Measurements from ENCODE around the gene DCAF8L1.
"Not testable (repeated sequence)": the region's sequence is repeated elsewhere in the genome, so short reads cannot be mapped to it uniquely, and the experiment has no call there.

The DCAF8L1 gene

GRCh38 chrX:27981349-27981748 lies at the start of gene DCAF8L1:
Gene DCAF8L1 (minus strand): TSS chrX:27981449. CDS start chrX:27981334, 115 bp downstream.
- no peak for DNase-seq (ENCODE audit: low read depth)

GRCh38 chrX:28022371-28022770 lies 41.1 kb upstream of the DCAF8L1 start:
- no peak for DNase-seq (ENCODE audit: low read depth)

DNA sequence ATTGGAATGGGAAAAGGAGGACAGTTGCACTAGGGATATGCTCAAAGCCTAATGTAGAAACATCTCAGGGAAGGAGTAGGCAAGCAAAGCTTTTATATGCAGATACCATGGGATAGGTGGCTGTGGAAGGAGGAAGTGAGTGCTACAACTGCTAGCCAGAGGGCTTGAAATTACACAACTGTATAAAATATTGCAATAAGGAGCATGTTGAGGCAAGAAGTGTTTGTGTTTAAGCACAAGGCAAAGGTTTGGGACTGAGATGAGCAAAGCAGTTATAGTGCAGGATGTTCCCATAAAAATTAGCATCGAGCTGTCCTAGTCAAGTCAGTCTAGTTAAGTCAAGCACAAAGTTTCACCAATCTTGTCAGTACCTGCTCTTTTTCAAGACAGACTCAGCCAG lies 35.6 kb upstream of the DCAF8L1 start:
- no peak for DNase-seq (ENCODE audit: low read depth)

DNA sequence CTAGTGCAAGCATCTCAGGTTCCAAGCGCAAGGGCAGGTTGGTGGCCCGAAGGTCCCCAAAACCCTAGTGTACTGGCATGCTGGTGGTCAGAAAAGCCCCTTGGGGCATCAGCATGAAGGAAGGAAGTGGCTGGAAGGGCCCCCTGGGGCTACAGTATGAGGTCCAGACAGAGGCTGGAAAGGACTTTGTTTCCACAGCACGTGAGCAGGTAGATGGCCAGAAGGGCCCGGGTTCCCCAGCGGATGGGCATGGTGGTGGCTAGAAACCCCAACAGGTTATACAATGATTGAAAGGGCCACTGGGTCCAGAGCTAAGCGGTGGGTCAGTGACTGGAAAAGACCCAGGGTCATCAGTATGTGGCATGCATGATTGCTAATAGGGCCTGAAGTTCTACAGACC lies 34.7 kb upstream of the DCAF8L1 start:
- no peak for DNase-seq (ENCODE audit: low read depth)

DNA sequence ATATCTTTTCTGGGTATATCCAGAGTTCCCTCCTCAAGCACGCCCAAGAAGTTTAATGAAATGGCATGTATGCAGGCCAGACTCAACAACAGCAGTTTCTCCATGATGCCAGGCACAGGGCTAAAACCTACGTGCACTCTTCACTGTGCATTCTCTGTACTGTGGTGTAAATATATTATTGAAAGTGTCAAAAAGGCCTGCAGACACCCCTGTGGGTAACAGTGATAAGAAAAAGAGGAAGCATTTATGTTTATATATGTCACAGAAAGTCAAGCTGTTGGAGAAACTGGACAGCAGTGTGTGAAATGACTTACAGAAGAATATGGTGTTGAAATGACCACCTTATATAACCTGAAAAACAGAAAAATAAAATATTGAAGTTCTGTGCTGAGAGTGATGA lies 29.6 kb upstream of the DCAF8L1 start:
- DNase-seq (ENCODE audit: low read depth), result no peak

GRCh38 chrX:27998666-27999065 lies 17.4 kb upstream of the DCAF8L1 start:
- DNase-seq (ENCODE audit: low read depth), result no peak

DNA sequence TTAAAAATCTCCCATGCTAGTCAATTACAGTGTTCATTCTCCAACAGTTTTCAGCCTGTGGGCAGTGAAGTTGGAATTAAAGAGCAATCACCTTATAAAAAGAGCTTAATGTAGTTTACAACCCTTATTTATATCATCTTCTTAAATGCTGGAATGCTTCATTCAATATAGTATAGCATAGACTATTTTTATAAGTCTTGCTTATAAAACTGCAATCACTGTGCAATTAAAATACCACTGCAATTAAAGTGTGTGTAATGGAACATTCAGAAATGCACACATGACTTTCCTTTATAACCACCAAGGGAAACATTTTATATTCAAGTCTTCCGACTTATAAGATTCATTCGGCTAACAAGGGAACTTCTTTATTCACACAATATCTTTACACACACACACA lies 16.4 kb upstream of the DCAF8L1 start:
- no peak for DNase-seq (ENCODE audit: low read depth)

DNA sequence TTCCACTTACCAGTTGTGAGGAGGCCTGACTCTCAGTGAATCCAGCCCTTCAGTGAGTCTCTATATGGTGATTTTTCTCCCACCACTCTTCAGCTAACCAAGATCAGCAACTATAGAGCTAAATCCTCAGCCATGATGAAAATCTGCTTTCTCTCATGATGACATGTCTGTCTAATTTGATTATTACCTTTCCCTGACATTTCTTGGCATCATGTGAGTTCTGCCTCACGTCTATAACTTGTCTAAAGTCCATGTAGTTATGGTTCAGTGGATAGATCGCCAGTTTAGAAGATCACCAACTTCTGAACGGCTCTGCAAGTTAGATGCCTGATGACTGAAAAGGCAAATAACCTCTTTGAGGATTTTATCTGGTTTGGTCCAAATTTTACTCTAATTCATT lies 14.9 kb upstream of the DCAF8L1 start:
- no peak for DNase-seq (ENCODE audit: low read depth)

- no peak for DNase-seq (ENCODE audit: low read depth)
Observed at GRCh38 chrX:27995611-27996010, 14.4 kb upstream of the DCAF8L1 start.

GRCh38 chrX:27987862-27988646 lies 6.8 kb upstream of the DCAF8L1 start:
- no peak for DNase-seq (ENCODE audit: low read depth)

DNA sequence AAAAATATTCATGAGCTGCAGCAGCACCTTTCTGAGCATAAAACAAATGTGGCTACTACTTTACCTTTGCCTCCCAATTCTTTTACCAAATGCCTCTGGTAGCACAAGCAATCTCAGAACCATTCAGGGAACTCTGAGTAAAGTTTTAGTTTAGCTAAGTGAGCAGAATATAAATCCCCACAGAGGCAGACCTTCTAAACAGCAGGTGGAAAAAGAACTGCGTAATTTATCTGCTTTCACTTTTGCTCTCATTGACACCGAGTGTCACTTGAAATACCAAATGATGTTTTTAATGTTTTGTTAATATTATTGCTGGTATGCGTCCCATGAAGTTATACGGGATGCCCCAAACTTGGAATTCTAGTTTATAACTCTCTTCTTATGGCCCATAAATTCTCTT lies 4.3 kb downstream of the DCAF8L1 start:
- DNase-seq (ENCODE audit: low read depth), result not testable (repeated sequence)

DNA sequence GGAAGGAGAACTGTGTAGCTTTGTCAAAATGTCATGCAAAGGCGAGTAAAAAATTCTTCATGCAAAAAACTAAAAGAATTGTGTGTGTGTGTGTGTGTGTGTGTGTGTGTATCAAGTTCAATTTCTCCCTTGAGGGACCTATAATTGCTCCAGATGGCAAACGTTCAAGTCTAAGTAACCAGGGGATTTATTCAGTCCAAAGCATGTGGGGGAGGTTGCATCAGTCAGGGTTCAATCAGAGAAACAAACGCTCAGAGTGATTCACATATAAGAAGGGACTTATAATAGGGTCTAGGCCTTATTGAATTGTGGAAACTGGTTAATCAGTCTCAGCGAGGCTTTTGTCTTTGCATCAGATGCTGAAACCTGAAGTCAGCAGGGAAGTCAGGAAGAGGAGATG lies 5.0 kb downstream of the DCAF8L1 start:
- DNase-seq (ENCODE audit: low read depth), result no peak

DNA sequence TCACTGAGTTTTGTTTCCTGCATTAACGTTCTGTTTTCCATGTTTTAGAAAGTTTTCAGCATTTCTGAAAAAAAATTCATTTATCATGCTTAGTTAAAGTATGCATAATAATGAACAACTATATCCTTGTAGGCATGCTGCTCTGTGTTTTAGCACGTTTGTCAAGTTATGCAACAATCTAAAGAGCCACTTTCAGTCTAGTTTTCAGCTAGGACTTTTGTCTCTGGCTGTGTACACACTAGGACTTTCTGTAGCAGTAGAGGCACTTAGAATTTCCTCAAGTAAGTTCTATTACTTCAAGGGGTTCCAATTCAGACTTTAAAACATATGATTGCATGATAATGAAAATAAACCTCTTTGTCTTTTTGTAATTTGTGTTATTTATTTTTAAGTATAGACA lies 12.4 kb downstream of the DCAF8L1 start:
- no peak for DNase-seq (ENCODE audit: low read depth)

GRCh38 chrX:27968352-27968751 lies 12.9 kb downstream of the DCAF8L1 start:
- DNase-seq (ENCODE audit: low read depth), result no peak

DNA sequence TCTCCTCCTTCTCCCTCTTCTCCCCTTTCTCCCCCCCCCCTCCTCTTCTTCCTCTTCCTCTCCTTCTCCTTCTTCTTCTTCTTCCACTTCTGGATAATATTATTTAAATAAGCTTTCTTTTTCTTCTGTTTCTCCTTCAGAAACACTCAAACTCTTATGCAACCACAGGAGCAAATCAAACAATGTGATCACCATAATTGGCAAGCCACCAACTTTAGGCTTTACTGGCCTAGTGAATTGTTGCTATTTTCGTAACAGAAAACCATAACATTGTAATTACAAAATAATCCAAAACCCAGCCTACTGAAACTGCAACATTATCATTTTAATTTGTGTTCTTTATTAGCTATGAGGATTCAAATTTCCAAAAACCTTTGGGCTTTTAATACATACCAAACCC lies 14.3 kb downstream of the DCAF8L1 start:
- DNase-seq (ENCODE audit: low read depth), result no peak

DNA sequence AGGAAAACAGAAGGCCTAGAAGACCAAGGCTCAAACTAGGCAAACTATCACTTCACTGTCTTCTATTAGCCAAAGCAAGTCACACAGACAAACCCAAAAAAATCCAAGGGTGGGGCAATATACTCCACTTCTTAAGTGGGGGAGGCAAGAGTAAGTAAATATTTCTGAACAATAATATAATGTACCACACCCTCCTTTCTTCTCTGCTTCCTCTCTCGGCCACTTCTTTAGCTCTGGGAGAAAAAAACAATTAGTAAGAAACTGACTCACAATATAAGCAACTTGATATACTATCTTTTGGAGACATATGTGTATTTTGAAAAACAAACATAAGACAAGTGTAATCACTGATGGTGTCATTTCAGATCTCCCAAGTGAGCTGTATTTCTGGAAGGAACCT lies 14.8 kb downstream of the DCAF8L1 start:
- no peak for DNase-seq (ENCODE audit: low read depth)

GRCh38 chrX:27965348-27965747 lies 15.9 kb downstream of the DCAF8L1 start:
- DNase-seq (ENCODE audit: low read depth), result not testable (repeated sequence)

GRCh38 chrX:27964432-27964831 lies 16.8 kb downstream of the DCAF8L1 start:
- DNase-seq (ENCODE audit: low read depth), result no peak

GRCh38 chrX:27960410-27960809 lies 20.8 kb downstream of the DCAF8L1 start:
- DNase-seq (ENCODE audit: low read depth), result not testable (repeated sequence)

DNA sequence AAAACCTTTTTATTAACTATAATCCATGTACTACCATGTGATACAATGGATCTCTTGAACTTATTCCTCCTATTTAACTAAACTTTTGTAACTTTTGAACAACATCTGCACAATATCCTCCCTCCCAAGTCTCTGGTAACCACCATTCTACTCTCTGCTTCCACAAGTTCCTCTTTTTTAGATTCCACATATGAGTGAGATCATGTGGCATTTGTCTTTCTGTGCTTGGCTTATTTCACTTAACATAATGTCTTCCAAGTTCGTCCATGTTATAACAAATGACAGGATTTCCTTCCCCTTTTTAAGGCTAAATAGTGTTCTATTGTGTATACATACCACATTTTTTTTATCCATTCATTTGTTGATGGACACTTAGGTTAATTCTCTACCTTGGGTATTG lies 28.1 kb downstream of the DCAF8L1 start:
- DNase-seq (ENCODE audit: low read depth), result no peak

DNA sequence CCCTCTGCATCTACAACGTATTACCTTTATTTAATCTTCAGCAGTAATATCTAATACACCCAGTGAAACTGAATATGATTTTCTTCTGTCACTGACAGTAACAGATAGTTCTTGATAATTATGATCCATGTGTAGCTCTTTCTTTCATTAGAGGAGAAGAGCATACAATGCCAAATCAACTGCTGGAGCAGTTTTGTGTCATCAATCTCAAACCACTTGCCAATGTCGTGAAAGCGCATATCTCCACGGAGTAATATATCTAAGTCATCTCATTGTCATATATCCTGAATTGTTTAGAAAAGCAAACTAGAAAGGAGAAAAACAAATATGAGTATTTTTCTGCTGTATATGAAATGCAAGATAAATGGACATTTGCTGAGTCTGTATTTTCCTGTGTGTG lies 47.9 kb downstream of the DCAF8L1 start:
- DNase-seq (ENCODE audit: low read depth), result no peak
